Muscle layer of colon (tissue), 2 donors: ENCODE results near the gene MICAL1.
"Not testable (repeated sequence)": the region's sequence is repeated elsewhere in the genome, so short reads cannot be mapped to it uniquely, and the experiment has no call there.

ENCODE experiments used
- H3K27ac ChIP-seq: one replicate; pipeline ENCODE4 v1.7.0; 2013; ENCODE audit warnings: low read depth, mild to moderate bottlenecking, low read length, moderate library complexity
- H3K27me3 ChIP-seq, 2 donors: one replicate each; pipeline ENCODE4 v1.7.0; 2013; ENCODE audit warnings: low read length in 2 of 2, mild to moderate bottlenecking in 2 of 2; ENCODE audit not compliant: insufficient read depth in 2 of 2, control insufficient read depth in 1 of 2
- H3K36me3 ChIP-seq: one replicate; pipeline ENCODE4 v1.7.0; 2013; ENCODE audit warnings: mild to moderate bottlenecking, low read length; ENCODE audit not compliant: insufficient read depth
- H3K4me1 ChIP-seq: one replicate; pipeline ENCODE4 v1.7.0; 2013; ENCODE audit warnings: mild to moderate bottlenecking, low read length; ENCODE audit not compliant: insufficient read depth
- H3K4me3 ChIP-seq, 2 donors: one replicate each; pipeline ENCODE4 v1.7.0; 2013; ENCODE audit warnings: low read length in 2 of 2, low read depth in 1 of 2, mild to moderate bottlenecking in 1 of 2, moderate library complexity in 1 of 2
- H3K9ac ChIP-seq: one replicate; pipeline ENCODE4 v1.7.0; 2013; ENCODE audit warnings: low read length
- H3K9me3 ChIP-seq: one replicate; pipeline ENCODE4 v1.7.0; 2013; ENCODE audit warnings: mild to moderate bottlenecking, low read length
- donor health status: abdominal sarcoma.
- donor health status: Adenocarcinoma of cecum.

The MICAL1 gene

DNA sequence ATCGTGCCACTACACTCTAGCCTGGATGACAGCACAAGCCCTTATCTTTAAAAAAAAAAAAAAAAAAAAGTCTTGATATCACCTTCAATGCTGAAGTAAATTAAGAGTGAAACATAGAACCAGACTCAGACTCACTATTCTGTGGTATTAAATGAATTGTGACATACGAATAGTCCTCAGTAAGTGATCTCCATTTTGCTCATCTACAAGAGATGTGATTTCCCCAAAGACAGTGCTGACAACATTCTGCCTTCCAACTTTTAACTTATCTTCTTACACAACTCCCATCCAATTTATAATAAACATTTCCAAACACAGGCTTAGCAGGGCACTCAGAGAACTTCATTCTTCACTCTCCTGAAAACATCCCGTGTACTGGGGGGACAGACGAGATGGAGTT is 19.4 kb upstream of the MICAL1 start:
- no peak overlapping the region for H3K4me3 ChIP-seq
- H3K9me3 ChIP-seq: no peaks in the 10 kb centered on the region
- H3K4me1 ChIP-seq: peaks cover 20% of the 10 kb centered on the region
- no peak overlapping the region for H3K9ac ChIP-seq
- no peak overlapping the region for H3K27ac ChIP-seq
- H3K27me3 ChIP-seq: no peaks in the 10 kb centered on the region
- peaks cover 61% of the 10 kb centered on the region for H3K36me3 ChIP-seq

DNA sequence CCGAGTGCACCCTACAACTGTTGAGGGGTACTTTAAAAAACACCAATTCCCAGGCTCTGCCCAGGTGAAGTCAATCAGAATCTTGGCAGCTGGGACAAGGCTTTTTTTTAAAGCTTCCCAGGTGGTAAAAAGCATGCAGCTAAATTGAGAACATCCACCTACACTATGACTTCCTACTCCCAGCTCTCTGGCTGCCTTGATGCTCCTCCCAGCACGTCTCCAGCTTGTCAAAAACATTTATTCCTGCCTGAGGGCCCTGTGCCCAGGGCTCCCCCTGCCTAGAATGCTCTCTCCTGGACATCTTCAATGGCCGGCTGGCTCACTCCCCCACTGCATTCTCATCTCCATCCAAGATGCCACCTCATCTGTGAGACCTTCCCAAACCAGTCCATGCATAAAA is 17.5 kb upstream of the MICAL1 start:
- H3K9me3 ChIP-seq: no peaks in the 10 kb centered on the region
- peaks cover 8% of the 10 kb centered on the region for H3K4me1 ChIP-seq
- H3K27ac ChIP-seq: no peak overlapping the region
- H3K9ac ChIP-seq: no peak overlapping the region
- no peaks in the 10 kb centered on the region for H3K27me3 ChIP-seq
- H3K4me3 ChIP-seq: no peak overlapping the region
- peaks cover 69% of the 10 kb centered on the region for H3K36me3 ChIP-seq

DNA sequence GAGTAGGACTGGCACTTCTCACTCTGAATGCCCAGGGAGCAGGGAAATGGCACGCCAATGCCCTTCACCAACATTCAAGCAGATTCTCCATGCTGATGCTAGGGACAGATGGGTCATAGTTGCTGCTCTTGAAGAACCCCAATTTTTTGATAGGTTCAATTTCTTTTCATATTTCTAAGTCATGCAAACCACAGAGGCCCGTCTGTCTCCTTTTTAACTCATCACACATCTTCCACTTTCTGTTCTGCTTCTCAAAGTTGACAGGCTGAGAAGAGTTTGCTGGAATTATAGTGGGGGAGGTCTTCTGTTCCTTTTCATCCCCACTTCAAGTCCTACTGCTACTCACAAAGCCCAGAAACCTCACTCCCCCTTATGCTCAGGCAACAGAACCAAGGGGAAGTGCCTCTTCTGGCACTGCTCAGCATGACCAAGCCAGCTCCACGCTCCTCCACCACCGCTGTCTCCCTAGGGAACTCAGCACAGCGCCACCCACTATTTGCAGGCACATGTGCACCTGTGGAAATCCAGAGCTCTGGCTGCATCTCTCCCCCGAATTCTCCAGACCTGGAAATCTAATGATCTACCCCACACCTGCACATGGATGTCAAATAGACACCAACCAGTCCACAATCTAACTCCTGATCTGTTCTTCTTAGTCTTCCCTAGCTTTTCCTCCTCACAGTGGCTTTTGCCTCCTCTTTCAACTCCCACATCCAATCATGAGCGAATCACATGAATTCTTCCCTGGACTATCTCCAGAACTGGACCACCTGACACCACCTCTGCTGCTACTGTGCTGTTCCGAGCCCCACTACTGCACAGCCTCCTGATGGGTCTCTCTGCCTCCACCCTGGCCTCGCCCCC is 16.8 kb upstream of the MICAL1 start:
- Histone ChIP-seq H3K36me3 (peaks cover 67% of the 10 kb centered on the region), H3K27me3 (no peaks in the 10 kb centered on the region), H3K4me1 (peaks cover 1% of the 10 kb centered on the region), H3K9ac (no peak overlapping the region), H3K27ac (no peak overlapping the region), H3K4me3 (no peak overlapping the region), H3K9me3 (no peaks in the 10 kb centered on the region)

DNA sequence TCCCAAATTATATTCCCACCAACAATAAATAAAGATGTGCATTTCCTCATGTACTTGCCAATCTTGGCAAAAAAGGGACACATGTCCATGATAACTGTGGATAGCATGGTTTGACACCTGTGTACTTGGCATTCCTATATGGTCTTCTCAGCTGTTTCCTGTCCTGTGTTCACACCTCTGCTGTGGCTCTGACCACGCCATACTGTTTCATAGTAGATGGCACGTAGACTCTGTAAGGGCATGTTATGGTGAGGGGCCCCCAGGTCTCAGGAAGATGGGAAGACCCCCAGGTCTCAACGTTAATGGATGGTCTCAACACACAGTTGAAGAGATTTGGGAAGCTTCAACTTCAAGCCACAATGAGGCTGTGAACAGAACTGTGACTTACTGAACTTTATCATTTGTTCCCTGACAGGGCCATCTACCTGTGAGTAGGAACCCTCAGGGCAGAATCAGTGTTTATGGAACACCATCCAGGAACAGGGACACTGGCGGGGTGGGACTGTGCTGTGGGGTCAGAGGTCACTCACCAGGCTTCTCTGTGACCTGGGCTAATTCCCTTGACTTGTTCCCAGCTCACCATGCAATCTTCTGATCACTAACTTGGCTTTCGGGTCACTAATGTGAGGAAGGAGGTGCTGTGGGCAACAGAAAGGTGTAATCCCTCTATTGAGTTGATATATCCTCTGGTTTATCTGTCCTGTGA is 15.7 kb upstream of the MICAL1 start:
- Histone ChIP-seq H3K27ac (no peak overlapping the region), H3K36me3 (peaks cover 62% of the 10 kb centered on the region), H3K4me1 (no peaks in the 10 kb centered on the region)

DNA sequence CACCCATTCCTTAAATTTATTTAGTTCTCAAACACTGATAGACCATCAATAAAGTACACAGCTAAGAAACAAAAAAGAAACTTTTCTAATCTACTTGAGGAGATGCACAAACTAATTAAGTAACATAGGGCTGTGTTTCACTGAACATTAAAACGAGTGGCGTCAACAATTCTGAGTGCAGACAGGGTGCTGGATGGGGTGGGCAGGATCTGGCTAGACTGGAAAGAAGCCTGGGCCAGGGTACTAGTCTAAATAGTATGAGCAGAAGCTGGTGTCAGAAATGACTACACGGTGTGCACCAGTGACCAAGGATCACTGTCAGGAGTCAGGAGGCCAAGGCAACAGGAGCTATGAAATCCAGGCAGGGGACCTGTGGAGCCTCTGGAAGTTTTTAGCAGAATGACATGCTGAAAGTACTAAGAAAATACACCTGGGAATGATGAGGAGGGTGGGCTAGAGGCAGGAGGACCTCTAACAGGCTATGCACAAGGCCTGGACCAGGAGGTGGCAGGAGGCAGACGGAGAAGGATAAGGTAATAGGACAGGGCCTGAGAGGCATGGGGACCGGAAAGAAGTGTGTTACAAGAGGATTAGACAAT is 14.1 kb upstream of the MICAL1 start:
- H3K9ac ChIP-seq: no peak overlapping the region
- no peaks in the 10 kb centered on the region for H3K9me3 ChIP-seq
- peaks cover 62% of the 10 kb centered on the region for H3K36me3 ChIP-seq
- no peak overlapping the region for H3K4me3 ChIP-seq
- H3K27ac ChIP-seq: no peak overlapping the region
- no peaks in the 10 kb centered on the region for H3K27me3 ChIP-seq
- no peaks in the 10 kb centered on the region for H3K4me1 ChIP-seq

More for the DNA sequence above, 15.7 kb upstream of the MICAL1 start:
- Histone ChIP-seq H3K27me3 (no peaks in the 10 kb centered on the region), H3K4me3 (no peak overlapping the region), H3K9ac (no peak overlapping the region), H3K9me3 (no peaks in the 10 kb centered on the region)

DNA sequence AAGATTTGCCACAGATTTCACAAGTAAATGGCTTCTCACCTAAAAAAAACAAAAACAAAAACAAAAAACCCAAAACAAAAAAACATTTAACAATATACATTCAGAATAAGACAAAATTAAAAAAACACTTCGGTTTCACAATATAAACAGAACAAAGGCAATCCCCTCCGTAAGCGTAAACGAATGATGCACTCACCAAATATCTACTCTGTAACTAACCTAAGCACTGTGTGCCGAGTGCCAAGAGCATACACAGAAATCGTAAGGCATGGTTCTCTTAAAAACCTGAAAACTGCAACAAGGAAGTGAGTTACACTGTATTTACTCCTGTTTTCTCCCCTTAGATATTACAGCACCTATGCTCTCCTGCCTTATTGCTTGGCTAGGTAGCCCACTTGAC is 12.1 kb upstream of the MICAL1 start:
- H3K9ac ChIP-seq: no peak overlapping the region
- no peaks in the 10 kb centered on the region for H3K4me1 ChIP-seq
- H3K27ac ChIP-seq: no peak overlapping the region
- H3K9me3 ChIP-seq: no peaks in the 10 kb centered on the region
- H3K27me3 ChIP-seq: no peaks in the 10 kb centered on the region
- no peak overlapping the region for H3K4me3 ChIP-seq
- H3K36me3 ChIP-seq: peaks cover 54% of the 10 kb centered on the region

DNA sequence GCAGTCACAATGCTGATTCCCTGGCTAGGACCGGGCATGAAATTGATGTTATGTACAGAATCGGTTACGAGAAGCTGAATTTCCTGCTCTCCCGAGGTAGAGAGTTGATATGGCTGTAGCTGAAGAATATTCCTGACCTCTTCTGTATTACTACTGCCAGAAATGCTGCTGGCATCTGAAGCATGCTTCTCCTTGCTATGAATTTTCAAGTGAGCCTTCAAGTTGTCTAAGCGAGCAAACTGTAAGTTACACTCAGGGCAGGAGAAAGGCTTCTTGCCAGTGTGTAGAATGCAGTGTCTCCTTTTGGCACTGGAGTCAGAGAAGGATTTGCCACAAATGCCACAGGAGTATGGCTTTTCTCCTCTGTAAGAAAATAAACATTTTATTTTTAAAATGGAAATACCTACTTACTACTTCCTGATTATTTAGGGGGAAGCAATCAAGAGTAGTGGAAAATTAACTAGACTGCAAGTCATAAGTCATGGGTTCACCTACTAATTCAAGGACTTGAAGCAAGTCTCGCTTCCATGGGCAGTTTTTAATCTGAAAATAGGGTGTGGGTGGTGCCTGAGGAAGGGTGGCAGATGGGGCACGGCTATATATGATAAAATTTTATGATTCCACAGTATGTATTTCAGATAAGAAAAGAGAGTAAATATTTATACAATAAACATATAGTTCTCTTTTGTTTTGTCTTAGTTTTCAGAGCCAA is 10.8 kb upstream of the MICAL1 start:
- Histone ChIP-seq H3K27ac (no peak overlapping the region), H3K36me3 (peaks cover 41% of the 10 kb centered on the region)

DNA sequence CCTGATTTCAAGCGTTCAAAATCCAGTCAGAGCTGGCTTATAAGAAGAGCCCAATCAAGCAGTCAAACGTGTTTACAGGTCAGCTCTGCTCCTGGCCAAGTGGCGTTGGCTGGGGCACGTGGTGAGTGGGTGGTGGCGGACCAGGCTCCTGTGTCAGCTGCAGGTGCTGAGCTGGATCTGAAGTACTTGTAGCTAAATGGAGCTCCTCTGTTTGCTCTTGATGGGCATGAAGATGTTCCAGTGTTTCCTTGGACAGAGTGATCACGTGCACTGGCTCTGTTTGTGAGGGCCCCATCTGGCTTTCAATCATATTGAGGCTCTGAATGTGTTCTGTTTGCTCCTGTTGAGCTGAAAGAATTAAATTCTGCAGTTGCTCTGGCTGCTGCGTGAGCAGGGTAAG is 10.2 kb upstream of the MICAL1 start:
- no peak overlapping the region for H3K27ac ChIP-seq
- H3K36me3 ChIP-seq: peaks cover 35% of the 10 kb centered on the region
- H3K4me3 ChIP-seq: no peak overlapping the region
- no peak overlapping the region for H3K9ac ChIP-seq
- H3K4me1 ChIP-seq: no peaks in the 10 kb centered on the region
- H3K27me3 ChIP-seq: no peaks in the 10 kb centered on the region
- H3K9me3 ChIP-seq: no peaks in the 10 kb centered on the region

More for the DNA sequence above, 10.8 kb upstream of the MICAL1 start:
- no peak overlapping the region for H3K4me3 ChIP-seq
- H3K9ac ChIP-seq: no peak overlapping the region
- H3K9me3 ChIP-seq: no peaks in the 10 kb centered on the region
- H3K27me3 ChIP-seq: no peaks in the 10 kb centered on the region
- no peaks in the 10 kb centered on the region for H3K4me1 ChIP-seq

DNA sequence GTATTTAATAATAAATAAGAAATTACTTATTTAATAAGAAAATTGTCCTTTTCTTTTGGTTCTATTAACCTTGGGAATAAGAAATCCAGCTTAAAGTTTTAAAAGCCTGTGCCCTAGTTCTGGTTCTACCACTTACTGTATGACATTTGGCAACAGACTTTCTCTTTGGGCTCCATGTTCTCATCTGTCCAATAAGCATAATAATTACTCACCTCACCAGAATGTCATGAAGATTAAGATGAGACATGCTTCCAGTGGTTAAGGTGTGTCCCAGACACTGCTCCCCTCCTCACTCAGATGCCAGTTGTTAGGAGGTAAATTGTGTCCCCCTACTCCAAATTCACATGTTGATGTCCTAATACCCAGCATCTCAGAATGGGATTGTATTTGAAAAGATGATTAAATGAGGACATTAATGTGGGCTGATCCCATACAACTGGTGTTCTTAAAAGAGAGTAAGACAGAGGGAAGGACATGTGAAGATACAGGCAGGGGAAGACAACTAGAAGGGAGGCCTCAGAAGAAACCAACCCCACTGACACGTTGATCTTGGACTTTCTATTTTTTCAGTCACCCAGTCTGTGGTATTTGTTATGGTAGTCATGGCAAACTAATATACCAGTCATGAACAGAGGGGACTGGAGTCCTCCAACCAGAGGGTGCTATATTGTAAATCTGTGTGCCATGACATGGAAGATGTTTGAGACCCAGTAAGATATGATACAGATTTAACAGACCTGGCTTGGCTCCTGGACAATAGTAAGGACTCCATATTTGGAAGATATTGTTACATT is 6.4 kb upstream of the MICAL1 start:
- Histone ChIP-seq H3K4me3 (no peak overlapping the region), H3K9me3 (no peaks in the 10 kb centered on the region), H3K27me3 (no peaks in the 10 kb centered on the region), H3K27ac (no peak overlapping the region), H3K36me3 (peaks cover 15% of the 10 kb centered on the region), H3K4me1 (peaks cover under 1% of the 10 kb centered on the region), H3K9ac (no peak overlapping the region)

DNA sequence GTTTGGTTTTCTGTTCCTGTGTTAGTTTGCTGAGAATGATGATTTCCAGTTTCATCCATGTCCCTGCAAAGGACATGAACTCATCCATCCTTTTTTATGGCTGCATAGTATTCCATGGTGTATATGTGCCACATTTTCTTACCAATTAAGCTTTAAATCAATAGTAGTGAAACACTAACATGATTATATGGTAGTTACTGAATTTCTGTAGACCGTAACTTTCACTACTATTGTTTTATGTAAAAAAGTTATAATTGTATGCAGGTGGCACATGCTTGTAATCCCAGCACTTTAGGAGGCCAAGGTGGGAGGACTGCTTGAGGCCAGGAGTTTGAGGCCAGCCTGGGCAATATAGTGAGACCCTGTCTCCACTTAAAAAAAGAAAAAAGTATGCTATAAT is 5.6 kb upstream of the MICAL1 start:
- H3K4me1 ChIP-seq, H3K4me3 ChIP-seq, H3K27ac ChIP-seq, H3K27me3 ChIP-seq, H3K9me3 ChIP-seq, H3K9ac ChIP-seq: not testable (repeated sequence)
- peaks cover 13% of the 10 kb centered on the region for H3K36me3 ChIP-seq
